GM18951 (cell line): ENCODE data around the gene ADAMTSL2.

Experiments used
- POLR2A ChIP-seq: IDR thresholded peaks from 4 replicates; pipeline ENCODE4 v1.6.1; 2011; ENCODE audit warnings: mild to moderate bottlenecking; ENCODE audit not compliant: insufficient read length, insufficient read depth; ENCODE audit errors: extremely low read depth
- in situ Hi-C: fragments of 300-500 bp; cut with MboI; formaldehyde crosslinking; loops from one replicate; pipeline ENCODE4 v1.12.0; 2022; ENCODE audit warnings: low sequenced_read_pairs, mixed read lengths, inconsistent platforms; ENCODE audit not compliant: unreplicated experiment

Gene ADAMTSL2

GRCh38 chr9:133494636-133495326 is 39.7 kb upstream of the ADAMTSL2 start:
- TF ChIP-seq POLR2A, result no peak
- in situ Hi-C loops, result no loop called here

DNA sequence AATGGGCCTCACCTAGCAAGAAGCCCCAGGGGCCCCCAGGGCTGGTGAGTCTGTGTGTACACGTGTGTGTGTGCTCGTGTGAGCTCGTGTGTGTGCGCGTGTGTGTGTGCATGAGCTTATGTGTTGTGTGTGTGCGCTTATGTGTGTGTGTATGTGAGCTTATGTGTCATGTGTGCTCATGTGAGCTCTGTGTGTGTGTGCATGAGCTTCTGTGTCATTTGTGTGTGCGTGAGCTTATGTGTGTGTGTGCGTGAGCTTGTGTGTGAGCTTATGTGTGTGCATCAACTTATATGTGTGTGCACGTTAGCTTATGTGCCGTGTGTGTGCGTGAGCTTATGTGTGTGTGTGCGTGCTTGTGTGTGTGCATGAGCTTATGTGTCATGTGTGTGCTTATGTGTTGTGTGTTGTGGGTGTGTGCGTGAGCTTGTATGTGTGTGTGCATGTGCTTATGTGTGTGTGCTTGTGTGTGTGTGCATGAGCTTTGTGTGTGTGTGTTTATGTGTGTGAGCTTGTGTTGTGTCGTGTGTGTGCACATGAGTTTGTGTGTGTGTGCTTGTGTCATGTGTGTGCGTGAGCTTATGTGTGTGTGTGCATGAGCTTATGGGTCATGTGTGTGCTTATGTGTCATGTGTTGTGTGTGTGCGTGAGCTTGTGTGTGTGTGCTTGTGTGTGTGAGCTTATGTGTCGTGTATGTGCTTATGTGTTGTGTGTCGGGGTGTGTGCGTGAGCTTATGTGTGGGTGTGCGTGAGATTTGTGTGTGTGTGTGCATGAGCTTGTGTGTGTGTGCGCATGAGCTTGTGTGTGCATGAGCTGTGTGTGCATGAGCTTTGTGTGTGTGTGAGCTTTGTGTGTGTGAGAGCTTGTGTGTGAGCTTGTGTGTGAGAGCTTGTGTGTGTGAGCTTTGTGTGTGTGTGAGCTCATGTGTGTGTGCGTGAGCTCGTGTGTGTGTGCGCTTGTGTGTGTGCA is 38.9 kb upstream of the ADAMTSL2 start:
- no peak for TF ChIP-seq POLR2A
- in situ Hi-C loops, result no loop called here

GRCh38 chr9:133496861-133497842 is 37.4 kb upstream of the ADAMTSL2 start:
- TF ChIP-seq POLR2A, result no peak
- in situ Hi-C loops, result no loop called here

DNA sequence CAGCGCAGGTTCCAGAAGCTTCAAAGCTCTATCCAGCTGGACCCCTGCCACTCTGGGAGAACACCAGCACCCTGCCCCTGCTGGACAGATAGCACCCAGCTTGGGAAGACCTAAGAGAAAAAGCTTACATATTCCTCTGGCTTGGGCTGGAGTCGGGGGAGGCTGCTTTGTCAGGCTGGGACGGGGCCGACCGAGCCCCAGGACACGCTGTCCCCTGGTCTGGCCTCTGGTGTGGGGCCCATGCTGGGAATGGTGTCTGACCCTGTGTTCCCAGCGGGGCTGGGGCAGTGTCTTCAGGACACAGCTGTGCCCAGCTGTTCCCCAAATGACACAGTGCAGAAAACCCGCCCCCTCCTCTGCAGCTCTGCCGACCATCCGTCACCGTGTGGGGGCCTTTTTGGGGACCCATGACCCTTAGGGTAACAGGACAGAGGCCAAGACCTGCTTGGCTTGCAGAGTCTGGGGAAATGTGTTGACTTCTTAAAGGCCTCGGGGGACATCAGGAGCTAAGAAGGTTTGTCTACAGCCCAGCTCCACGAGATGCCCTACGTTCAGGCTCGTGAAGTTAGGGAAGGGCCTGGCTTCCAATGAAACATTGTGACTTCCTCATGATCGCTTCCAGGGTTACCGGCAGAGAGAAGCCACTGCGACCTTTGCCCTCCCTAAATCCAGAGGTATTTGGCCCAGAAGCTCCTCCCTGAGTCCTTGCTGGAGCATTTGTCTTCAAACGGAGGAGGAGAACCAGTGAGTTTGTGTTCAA is 35.2 kb upstream of the ADAMTSL2 start:
- TF ChIP-seq POLR2A, result no peak
- in situ Hi-C loops, result no loop called here

GRCh38 chr9:133499892-133500270 is 34.6 kb upstream of the ADAMTSL2 start:
- no peak for TF ChIP-seq POLR2A
- in situ Hi-C loops, result no loop called here

DNA sequence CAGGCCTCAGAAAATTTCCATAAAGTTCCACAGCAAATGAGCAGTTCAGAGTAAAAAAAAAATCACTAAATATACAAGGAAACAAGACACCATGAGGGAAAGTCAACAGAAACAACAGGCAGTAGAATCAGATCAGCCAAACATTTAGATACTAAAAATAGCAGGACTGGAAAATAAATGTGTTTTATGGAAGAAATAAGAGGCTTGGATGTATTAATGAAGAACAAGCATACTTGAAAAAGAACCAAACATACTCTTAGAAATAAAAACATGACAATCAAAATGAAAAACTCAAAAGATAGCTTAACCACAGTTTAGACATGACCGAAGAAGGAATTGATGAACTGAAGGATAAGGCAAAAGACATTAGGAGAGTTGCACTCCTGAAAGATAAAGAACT is 32.4 kb upstream of the ADAMTSL2 start:
- no peak for TF ChIP-seq POLR2A

GRCh38 chr9:133505186-133505830 is 29.2 kb upstream of the ADAMTSL2 start:
- in situ Hi-C loops, result no loop called here
- TF ChIP-seq POLR2A, result no peak

More for the DNA sequence above, 32.4 kb upstream of the ADAMTSL2 start:
- in situ Hi-C loops, result no loop called here

DNA sequence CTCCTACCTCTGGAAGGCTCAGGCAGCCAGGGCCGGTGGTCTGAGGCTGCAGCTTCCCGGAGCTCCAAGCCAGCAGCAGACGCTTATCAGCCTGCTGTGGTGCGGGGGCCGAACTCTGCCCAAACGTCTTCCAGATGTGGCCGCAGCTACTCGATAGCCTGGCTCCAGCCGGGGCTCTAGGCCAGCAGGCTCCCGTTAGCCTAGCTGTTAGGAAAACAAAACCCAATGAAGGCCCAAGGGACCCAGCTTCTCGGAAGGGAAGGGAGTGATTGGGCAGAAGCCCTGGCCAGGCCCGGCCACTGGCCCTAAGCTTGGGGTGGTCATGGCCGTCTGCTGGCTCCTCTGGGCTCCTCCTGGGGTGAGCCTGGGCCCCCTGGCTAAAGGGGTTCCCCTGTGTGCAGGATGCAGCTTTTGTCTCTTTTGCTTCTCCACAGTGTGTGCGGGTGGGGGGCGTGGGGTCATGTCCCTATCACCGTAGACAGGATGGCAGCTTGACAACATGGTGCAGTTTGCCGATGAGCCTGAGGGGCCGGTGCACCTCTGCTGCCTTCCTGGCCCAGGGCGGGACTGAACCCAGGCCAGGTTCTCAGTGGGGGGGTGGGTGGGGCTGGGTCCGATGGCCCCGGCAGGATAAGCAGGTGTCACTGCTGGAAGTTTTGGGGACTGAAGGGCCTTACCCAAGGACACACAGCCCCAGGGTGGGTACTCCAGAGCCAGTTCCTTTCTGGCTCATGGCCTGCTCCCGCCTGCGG is 28.4 kb upstream of the ADAMTSL2 start:
- no peak for TF ChIP-seq POLR2A
- in situ Hi-C loops, result no loop called here

- no peak for TF ChIP-seq POLR2A
- in situ Hi-C loops, result no loop called here
Measured at GRCh38 chr9:133506653-133507038, 27.9 kb upstream of the ADAMTSL2 start.

DNA sequence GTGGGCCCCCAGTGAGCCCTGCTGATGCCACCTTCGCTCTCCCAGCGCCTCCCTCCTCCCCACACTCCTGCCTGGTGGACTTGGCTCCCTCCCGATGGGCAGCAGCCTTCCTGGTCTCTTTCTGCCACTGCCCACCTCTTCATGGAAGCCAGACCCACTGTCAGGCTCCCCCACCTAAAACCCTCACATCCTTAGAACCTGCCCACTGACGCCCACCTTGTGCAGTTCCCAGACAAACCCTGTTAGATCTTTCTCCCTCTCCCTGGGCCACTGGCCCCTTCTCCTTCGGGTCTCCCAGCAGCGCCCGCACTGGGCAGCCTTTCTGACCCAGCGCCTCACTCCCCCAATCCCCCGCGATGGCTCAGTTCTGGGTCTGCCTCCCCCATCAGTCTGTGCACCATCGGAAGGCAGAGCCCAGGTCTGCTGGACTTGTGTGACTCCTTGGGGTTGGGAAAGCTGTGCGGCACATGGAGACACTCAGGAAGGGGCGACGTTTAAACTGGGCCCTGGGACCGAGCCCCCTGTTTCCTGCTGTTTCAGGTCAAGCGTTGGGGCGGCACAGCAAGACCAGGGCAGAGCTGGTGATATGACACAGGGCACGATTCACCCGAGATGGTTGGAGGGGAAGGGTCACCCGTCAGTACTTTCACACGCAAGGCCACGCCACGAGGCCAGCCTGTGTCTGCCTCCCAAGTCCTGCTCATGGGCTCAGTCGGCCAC is 27.1 kb upstream of the ADAMTSL2 start:
- in situ Hi-C loops, result no loop called here
- TF ChIP-seq POLR2A, result no peak

DNA sequence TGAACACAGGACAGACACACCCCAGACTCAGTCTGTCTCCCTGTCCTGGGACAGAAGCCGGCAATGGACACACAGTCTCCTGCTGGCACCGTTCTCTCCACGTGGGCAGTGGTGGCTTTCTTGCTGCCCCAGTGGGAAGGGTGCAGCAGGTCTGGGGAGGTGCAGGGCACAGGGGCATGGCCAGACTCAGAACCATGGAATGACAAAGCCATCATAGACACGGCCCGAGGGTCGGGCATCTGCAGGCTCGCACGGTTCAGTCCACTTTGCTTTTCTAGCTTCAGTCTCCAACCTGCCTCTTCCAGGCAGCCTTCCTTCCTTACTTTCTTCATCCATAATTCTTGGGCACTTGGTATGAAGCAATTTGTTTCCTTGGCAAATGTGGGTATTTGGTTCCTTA is 26.5 kb upstream of the ADAMTSL2 start:
- in situ Hi-C loops, result no loop called here
- TF ChIP-seq POLR2A, result no peak
